Measurements from ENCODE around the gene HAVCR2. TPM values are rescaled to one million over a fixed set of nuclear protein-coding genes. Genes with fewer than 3 reads are reported as not detected.
A peak's percentile ranks its signal among the peaks of the same experiment; 100 is the strongest.

The HAVCR2 gene
- total and polyA plus RNA-seq, 9 of the 15 experiments (the other 6 are each of a cell fraction or from before 2014, with no cell fraction given), result 0.04 to 0.11 (median 0.06) TPM; not detected in 5

- TF ChIP-seq ATF3 (IDR thresholded peaks at IDR 0.05) (no peak), ATF3 (CRISPR knock-in tag; conservative IDR thresholded peaks at IDR 0.05) (no peak), TBL1XR1 (IDR thresholded peaks at IDR 0.05; ENCODE audit: low read length in 2 of 2) (no peak), SPI1 (IDR thresholded peaks at IDR 0.05; ENCODE audit: borderline replicate concordance, low read depth, low read length) (0 out of 2 replicates have a peak, but pooled peaks have one; percentile 15), MTF1 (CRISPR knock-in tag; IDR thresholded peaks at IDR 0.05; ENCODE audit: borderline replicate concordance) (no peak), SOX6 (IDR thresholded peaks at IDR 0.05) (no peak), ZNF436 (CRISPR knock-in tag; IDR thresholded peaks at IDR 0.05) (0 out of 2 replicates have a peak, but pooled peaks have one; percentile 49), POLR2A (conservative IDR thresholded peaks at IDR 0.05) (peak; percentile 88), ZFP1 (CRISPR knock-in tag; IDR thresholded peaks at IDR 0.05) (no peak), ARID3B (CRISPR knock-in tag; IDR thresholded peaks at IDR 0.05; ENCODE audit: borderline replicate concordance) (no peak), SMARCE1 (IDR thresholded peaks at IDR 0.05) (no peak), CHD1 (IDR thresholded peaks at IDR 0.05; ENCODE audit: low read length) (no peak), SMC3 (conservative IDR thresholded peaks at IDR 0.05; ENCODE audit: insufficient read depth, low read depth, low read length) (no peak), ZNF12 (CRISPR knock-in tag; IDR thresholded peaks at IDR 0.05) (0 out of 2 replicates have a peak, but pooled peaks have one; percentile 47), HMBOX1 (IDR thresholded peaks at IDR 0.05) (no peak), ZC3H4 (CRISPR knock-in tag; IDR thresholded peaks at IDR 0.05; ENCODE audit: borderline replicate concordance) (no peak), MTA3 (IDR thresholded peaks at IDR 0.05; ENCODE audit: borderline replicate concordance) (peak; percentile 83; the same call in 1 of the 2 replicates), DLX4 (CRISPR knock-in tag; IDR thresholded peaks at IDR 0.05) (no peak), TAF15 (IDR thresholded peaks at IDR 0.05; ENCODE audit: low read depth, low read length) (no peak), MEF2D (tag; conservative IDR thresholded peaks at IDR 0.05; ENCODE audit: low read depth) (0 out of 2 replicates have a peak, but pooled peaks have one; percentile 34), ZNF699 (CRISPR knock-in tag; IDR thresholded peaks at IDR 0.05; ENCODE audit: insufficient replicate concordance) (no peak), ZSCAN29 (IDR thresholded peaks at IDR 0.05) (no peak), ZNF175 (CRISPR knock-in tag; IDR thresholded peaks at IDR 0.05; ENCODE audit: low read depth) (no peak), PCBP1 (IDR thresholded peaks at IDR 0.05; ENCODE audit: low read depth, low read length, poor library complexity, severe bottlenecking) (no peak), RAD21 (CRISPR knock-in tag; conservative IDR thresholded peaks at IDR 0.05 in 1 of 2, IDR thresholded peaks at IDR 0.05 in 1 of 2) (no peak), TRIM28 (IDR thresholded peaks at IDR 0.05) (no peak)
Measured at GRCh38 chr5:157142317-157143126, 33.7 kb upstream of the HAVCR2 start, which contains the start of gene MED7 (continued).

Data from K562 (cell line).